Chondrocyte (in vitro differentiated cells): Measurements from ENCODE around the gene SLC8A2. TPM values are rescaled to one million over a fixed set of nuclear protein-coding genes. Genes with fewer than 3 reads are reported as not detected.

Experiments
- DNase-seq: peaks from one replicate; pipeline ENCODE4 v3.0.0; 2021; ENCODE audit warnings: mixed read lengths, low spot score
- H3K27ac Mint-ChIP-seq: one replicate; pipeline ENCODE4 v1.8.0; 2021; ENCODE audit warnings: mild to moderate bottlenecking, moderate library complexity, mixed read lengths; ENCODE audit not compliant: unreplicated experiment
- H3K27me3 Mint-ChIP-seq: 2 replicates; pipeline ENCODE4 v1.8.0; 2021; ENCODE audit warnings: low read depth, mixed read lengths
- H3K36me3 Mint-ChIP-seq: 2 replicates; pipeline ENCODE4 v1.8.0; 2021; ENCODE audit warnings: low read depth, mixed read lengths
- H3K4me1 Mint-ChIP-seq: 2 replicates; pipeline ENCODE4 v1.8.0; 2021; ENCODE audit warnings: low read depth, mild to moderate bottlenecking, mixed read lengths
- H3K4me3 Mint-ChIP-seq: one replicate; pipeline ENCODE4 v1.8.0; 2021; ENCODE audit warnings: mild to moderate bottlenecking, moderate library complexity, mixed read lengths; ENCODE audit not compliant: unreplicated experiment
- H3K9me3 Mint-ChIP-seq: 2 replicates; pipeline ENCODE4 v1.8.0; 2021; ENCODE audit warnings: low read depth, mixed read lengths
- total RNA-seq: library from RNA; stranded (reverse); gene quantifications from 3 replicates; pipeline ENCODE4 v1.2.1, GENCODE V29; 2021
- TF ChIP-seq, protein P1 (sequence below): fragments of 200-600 bp; sonication (generic); IDR thresholded peaks from 2 replicates; pipeline ENCODE4 v1.5.0; 2021; ENCODE audit warnings: antibody characterized with exemption, mild to moderate bottlenecking, moderate library complexity

Gene SLC8A2
- total RNA-seq, 1 donor from 2014 or later: 0.42 TPM

DNA sequence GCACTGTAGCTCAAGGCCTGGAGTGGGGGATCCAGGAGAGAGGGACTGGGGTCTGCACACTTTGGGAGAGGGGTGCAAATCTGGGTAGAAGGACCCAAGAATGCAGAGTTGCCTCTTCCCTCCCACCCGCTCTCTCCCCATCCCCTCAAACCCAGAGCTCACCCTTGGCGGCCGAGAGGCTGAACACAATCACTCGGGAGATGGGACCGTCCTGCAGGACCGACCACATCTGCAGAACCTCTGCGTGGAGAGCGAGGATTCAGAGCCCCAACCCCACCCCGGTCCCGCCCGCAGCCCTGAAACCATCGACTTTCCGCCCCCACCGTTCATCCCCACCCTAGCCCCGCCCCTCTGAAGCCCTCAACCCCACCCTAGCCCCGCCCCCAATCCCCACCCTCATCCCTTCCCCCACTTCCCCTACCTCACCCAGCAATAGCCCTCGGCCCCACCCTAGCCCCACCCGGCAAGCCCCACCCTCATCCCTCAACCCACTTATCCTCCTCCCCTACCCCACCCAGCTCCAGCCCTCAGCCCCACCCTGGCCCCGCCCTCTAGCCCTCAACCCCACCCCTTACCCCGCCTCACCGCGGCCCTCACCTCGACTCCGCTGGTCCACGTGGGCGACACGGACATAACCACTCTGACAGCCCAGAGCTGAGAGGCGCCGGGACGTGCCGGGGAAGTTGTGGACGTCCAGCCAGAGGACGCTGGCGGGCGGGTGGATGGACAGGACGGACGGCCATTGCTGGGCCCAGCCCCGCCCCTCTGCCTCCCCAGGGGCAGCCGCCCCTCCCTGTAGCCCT is 8.2 kb upstream of the SLC8A2 start:
- Mint-ChIP-seq H3K9me3 (no peaks in the 10 kb centered on the region), H3K36me3 (peaks cover 3% of the 10 kb centered on the region), H3K4me3 (peak overlapping the region; percentile 47), H3K27me3 (no peaks in the 10 kb centered on the region), H3K4me1 (peaks cover 19% of the 10 kb centered on the region), H3K27ac (no peak overlapping the region)
- peak; percentile 70 for DNase-seq
- TF ChIP-seq, protein P1, sequence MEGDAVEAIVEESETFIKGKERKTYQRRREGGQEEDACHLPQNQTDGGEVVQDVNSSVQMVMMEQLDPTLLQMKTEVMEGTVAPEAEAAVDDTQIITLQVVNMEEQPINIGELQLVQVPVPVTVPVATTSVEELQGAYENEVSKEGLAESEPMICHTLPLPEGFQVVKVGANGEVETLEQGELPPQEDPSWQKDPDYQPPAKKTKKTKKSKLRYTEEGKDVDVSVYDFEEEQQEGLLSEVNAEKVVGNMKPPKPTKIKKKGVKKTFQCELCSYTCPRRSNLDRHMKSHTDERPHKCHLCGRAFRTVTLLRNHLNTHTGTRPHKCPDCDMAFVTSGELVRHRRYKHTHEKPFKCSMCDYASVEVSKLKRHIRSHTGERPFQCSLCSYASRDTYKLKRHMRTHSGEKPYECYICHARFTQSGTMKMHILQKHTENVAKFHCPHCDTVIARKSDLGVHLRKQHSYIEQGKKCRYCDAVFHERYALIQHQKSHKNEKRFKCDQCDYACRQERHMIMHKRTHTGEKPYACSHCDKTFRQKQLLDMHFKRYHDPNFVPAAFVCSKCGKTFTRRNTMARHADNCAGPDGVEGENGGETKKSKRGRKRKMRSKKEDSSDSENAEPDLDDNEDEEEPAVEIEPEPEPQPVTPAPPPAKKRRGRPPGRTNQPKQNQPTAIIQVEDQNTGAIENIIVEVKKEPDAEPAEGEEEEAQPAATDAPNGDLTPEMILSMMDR: no peak

- no peak overlapping the region for H3K4me3 Mint-ChIP-seq
- TF ChIP-seq, protein P1: no peak
These were observed 4.8 kb upstream of the SLC8A2 start for GRCh38 chr19:47476438-47476972.

GRCh38 chr19:47475465-47475864 is 3.8 kb upstream of the SLC8A2 start:
- no peak for DNase-seq
- H3K36me3 Mint-ChIP-seq: peaks cover 3% of the 10 kb centered on the region
- peaks cover 12% of the 10 kb centered on the region for H3K4me1 Mint-ChIP-seq
- peaks cover 12% of the 10 kb centered on the region for H3K27me3 Mint-ChIP-seq
- H3K27ac Mint-ChIP-seq: no peak overlapping the region
- H3K4me3 Mint-ChIP-seq: no peak overlapping the region
- TF ChIP-seq, protein P1: no peak
- H3K9me3 Mint-ChIP-seq: no peaks in the 10 kb centered on the region

More at GRCh38 chr19:47476438-47476972, 4.8 kb upstream of the SLC8A2 start:
- no peak for DNase-seq
- Mint-ChIP-seq H3K4me1 (peaks cover 9% of the 10 kb centered on the region), H3K27ac (no peak overlapping the region), H3K9me3 (no peaks in the 10 kb centered on the region), H3K36me3 (peaks cover 3% of the 10 kb centered on the region), H3K27me3 (peaks cover 4% of the 10 kb centered on the region)

GRCh38 chr19:47473336-47473735 is 1.6 kb upstream of the SLC8A2 start:
- no peak for DNase-seq
- H3K4me3 Mint-ChIP-seq: no peak overlapping the region
- H3K27me3 Mint-ChIP-seq: peaks cover 29% of the 10 kb centered on the region
- peaks cover 12% of the 10 kb centered on the region for H3K4me1 Mint-ChIP-seq
- TF ChIP-seq, protein P1: no peak
- H3K9me3 Mint-ChIP-seq: no peaks in the 10 kb centered on the region
- H3K36me3 Mint-ChIP-seq: peaks cover 3% of the 10 kb centered on the region
- no peak overlapping the region for H3K27ac Mint-ChIP-seq

GRCh38 chr19:47471381-47471732 is 336 bp downstream of the SLC8A2 start:
- Mint-ChIP-seq H3K4me3 (peak overlapping the region; percentile 31), H3K27ac (no peak overlapping the region), H3K27me3 (peaks cover 36% of the 10 kb centered on the region), H3K36me3 (peaks cover 3% of the 10 kb centered on the region), H3K4me1 (peaks cover 12% of the 10 kb centered on the region), H3K9me3 (no peaks in the 10 kb centered on the region)
- DNase-seq: no peak
- TF ChIP-seq, protein P1: no peak
